Astrocyte of the cerebellum (primary cell): ENCODE data around the gene CSMD2.

ENCODE experiments used
- DNase-seq: peaks from one replicate; pipeline ENCODE4 v3.0.0-alpha.2; 2011; ENCODE audit warnings: low read depth
- H3K4me3 ChIP-seq: 2 replicates; pipeline ENCODE4 v1.5.1; 2011; ENCODE audit warnings: mild to moderate bottlenecking, low read depth, low read length, moderate library complexity
- in situ Hi-C: cut with HindIII; loops from 2 replicates; pipeline ENCODE4 v1.10.0; 2017; ENCODE audit warnings: low sequenced_read_pairs
- TF ChIP-seq, protein P1 (sequence below): IDR thresholded peaks from 2 replicates; pipeline ENCODE4 v1.5.1; 2012; ENCODE audit warnings: low read length, low read depth, moderate library complexity, mild to moderate bottlenecking; ENCODE audit errors: missing control alignments

The CSMD2 gene

DNA sequence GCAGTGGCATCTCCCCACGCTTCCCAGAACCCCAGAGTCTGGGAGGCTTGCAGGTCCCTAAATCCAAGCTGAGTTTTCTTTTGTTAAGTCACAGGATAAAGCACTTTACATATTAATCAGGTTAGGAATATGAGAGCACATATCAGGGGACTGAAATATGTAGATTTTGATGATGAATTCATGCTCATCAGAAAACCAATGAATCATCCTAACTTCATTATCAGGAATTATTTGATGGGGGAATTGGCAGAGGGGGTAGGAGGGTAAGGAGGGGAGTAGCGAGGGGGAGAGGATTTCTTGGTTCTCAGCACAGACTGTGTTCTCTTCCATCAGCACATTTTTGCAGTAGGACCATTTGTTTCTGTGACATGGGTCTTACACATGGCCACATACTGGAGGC lies 269.1 kb downstream of the CSMD2 start:
- DNase-seq = no peak
- TF ChIP-seq, protein P1, sequence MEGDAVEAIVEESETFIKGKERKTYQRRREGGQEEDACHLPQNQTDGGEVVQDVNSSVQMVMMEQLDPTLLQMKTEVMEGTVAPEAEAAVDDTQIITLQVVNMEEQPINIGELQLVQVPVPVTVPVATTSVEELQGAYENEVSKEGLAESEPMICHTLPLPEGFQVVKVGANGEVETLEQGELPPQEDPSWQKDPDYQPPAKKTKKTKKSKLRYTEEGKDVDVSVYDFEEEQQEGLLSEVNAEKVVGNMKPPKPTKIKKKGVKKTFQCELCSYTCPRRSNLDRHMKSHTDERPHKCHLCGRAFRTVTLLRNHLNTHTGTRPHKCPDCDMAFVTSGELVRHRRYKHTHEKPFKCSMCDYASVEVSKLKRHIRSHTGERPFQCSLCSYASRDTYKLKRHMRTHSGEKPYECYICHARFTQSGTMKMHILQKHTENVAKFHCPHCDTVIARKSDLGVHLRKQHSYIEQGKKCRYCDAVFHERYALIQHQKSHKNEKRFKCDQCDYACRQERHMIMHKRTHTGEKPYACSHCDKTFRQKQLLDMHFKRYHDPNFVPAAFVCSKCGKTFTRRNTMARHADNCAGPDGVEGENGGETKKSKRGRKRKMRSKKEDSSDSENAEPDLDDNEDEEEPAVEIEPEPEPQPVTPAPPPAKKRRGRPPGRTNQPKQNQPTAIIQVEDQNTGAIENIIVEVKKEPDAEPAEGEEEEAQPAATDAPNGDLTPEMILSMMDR = no peak
- in situ Hi-C loops = no loop called here
- H3K4me3 ChIP-seq = no peak overlapping the region

DNA sequence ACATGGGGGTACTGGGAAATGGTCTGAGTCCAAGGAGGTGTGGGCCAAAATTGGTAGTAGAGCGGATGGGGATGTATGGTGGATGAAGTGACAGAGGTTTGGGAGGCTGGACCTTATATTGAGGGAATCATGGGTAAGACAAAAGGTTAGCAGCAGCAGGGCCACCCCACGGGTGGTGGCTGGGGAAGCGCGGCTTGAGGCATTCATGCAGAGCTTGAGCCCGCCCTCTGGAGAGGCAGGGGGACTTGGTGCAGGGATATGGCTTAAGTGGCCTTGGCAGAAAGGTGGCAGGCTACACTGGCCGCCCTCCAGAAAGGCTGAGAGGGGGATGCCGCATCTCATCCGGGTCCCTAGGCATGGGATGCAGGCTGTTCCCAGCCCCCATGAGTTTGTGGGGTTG lies 269.6 kb downstream of the CSMD2 start:
- in situ Hi-C loops = no loop called here
- DNase-seq = no peak
- TF ChIP-seq, protein P1 = no peak
- no peak overlapping the region for H3K4me3 ChIP-seq

DNA sequence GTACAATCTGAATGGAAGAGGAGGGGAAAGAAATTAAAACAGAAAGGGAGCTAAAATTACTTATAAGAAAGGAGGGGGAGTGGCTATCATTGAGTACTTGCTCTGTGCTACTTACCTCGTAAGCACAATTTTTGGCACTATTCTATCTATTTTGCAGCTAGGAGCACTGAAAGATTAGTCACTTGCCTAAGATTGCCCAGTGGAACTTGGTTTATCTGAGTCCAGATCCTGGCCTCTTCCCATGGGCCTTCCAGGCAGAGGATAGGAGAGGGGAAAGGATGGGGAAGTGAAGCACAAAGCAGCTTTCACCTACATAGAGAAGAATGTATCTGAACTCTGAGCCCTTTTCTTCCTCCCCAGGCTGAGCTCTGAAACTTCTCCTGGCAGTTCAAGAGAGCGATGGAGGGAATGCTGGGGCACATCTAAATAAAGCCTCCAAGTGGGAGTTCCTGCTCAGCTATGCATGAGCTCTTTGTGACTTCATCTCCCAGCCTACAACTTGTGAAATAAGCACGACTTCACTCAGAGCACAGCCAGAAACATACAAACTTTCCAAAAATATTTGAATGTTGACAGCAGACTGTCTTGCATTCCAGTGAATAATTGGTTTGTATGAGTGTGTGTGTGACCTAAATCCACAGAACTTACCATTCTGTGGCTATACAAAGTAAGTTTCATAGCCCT lies 271.7 kb downstream of the CSMD2 start:
- H3K4me3 ChIP-seq = no peak overlapping the region
- DNase-seq = peak; percentile 26
- TF ChIP-seq, protein P1 = no peak
- in situ Hi-C loops = no loop called here

DNA sequence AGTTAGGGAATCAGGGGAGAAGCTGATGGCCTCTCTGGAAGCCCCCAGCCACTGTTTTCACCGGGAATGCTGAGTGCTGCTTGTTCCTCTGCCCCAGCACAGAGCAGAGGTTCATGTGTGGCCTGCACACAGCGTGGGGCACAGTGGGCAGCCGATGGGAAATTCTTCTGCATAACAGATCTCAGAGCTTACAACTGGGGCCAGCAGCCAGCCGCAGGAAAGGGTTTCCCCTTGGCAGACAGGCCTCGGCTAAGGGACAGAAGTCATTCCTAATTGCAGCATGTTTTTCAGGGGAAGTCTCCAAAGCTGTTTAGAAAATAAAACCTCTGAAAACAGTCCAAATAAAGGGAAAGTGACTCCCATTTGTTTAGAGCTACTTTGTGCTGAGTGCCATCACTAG lies 278.5 kb downstream of the CSMD2 start:
- TF ChIP-seq, protein P1 = no peak
- DNase-seq = no peak
- no peak overlapping the region for H3K4me3 ChIP-seq
- in situ Hi-C loops = no loop called here

DNA sequence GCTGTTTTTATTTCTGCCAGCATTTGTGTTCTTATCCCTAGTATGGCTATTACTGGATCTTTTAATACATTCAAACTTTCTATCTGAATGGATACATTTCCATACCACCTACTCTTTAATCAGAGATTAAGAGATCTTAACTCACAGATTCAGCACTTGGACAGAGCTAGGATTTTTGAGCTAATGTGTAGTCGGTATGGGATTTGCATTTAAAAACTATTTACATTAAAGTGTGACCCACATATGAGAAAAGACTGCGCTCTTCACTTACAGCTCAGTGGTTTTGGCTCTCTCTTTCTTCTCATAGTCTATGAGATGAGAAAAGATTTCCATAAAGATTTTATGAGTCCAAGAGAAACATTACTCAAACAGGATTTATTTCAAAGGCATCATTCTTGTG lies 284.7 kb downstream of the CSMD2 start:
- no peak overlapping the region for H3K4me3 ChIP-seq
- no peak for DNase-seq
- TF ChIP-seq, protein P1 = no peak
- in situ Hi-C loops = no loop called here

DNA sequence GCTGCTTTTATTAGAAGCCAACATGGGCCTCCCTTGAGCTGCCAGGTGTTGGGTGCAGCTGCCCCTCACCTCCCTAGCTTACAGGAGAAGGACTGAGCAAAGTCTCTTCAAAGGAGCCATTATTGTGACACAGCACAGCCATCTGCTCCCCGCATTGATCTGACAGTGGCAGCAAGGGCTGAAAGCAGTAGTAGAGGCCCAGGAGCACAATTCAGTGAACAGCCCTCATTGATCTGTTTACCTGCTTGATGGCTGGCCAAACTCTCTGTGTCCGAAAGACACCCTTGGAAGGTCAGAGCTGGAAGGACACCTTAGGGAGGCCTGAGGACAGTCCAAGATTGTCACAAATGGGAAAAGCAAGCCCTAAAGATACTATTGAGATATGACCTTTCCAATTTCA lies 286.6 kb downstream of the CSMD2 start:
- no peak overlapping the region for H3K4me3 ChIP-seq
- in situ Hi-C loops = no loop called here
- DNase-seq = no peak
- TF ChIP-seq, protein P1 = no peak
